Measurements from ENCODE around the gene C9orf85. TPM values are rescaled to one million over a fixed set of nuclear protein-coding genes. Genes with fewer than 3 reads are reported as not detected.

The C9orf85 gene, protein sequence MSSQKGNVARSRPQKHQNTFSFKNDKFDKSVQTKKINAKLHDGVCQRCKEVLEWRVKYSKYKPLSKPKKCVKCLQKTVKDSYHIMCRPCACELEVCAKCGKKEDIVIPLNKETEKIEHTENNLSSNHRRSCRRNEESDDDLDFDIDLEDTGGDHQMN
- total RNA-seq, result 13.2 and 14.1 TPM in 2 replicates

DNA sequence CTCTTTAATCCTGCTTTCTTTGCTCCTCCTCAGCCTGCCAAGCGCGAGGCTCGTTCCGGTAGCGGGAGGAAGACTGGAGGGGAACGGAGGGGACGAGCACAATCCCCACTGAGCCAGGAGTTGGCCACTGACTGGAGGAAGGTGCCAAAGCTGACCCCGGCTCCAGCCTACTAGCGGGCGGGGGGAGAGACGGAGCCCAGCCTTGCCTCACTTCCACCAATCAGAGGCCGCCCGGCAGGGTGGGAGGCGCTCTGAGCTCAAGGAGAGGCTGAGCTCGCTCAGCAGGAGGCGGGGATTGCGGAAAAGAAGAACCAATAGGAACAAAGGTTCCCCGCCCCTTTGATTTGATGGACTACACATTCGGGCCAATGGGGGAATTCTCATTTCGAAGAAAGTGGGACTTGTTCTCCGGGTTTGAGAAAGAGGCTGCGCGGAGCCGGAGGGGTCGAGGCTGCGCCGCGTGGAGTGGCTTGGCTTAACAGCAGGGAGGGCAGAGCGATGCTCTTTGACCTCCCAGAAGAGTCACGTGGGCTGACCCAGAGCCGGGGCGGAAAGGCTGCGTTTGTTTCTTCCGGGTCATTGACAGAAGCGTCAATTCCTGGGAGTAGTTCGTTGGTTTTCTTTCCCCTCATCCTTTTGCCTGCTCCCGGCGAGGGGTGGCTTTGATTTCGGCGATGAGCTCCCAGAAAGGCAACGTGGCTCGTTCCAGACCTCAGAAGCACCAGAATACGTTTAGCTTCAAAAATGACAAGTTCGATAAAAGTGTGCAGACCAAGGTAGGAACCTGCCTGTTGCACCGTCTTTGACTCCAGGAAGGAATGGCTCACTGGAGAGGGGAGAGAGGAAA is at the start of gene C9orf85, which contains the start of gene ABHD17B:
Gene C9orf85, plus strand, starts transcription at position 579 of the 847 bp plus-strand sequence. Its CDS starts 96 bp downstream, at position 675.
Gene ABHD17B, minus strand, starts transcription at position 133 of the 847 bp plus-strand sequence. CDS start 36,113 bp downstream, outside the sequence.

Other genes with a start within 250 kb of the C9orf85 start
- 60.1 and 76.2 TPM in 2 replicates for gene CEMIP2, start 143.1 kb upstream of the C9orf85 start, total RNA-seq
- gene ABHD17B, start 446 bp upstream of the C9orf85 start, total RNA-seq, result 15.6 and 16.0 TPM in 2 replicates
- gene C9orf57, start 149.0 kb downstream of the C9orf85 start, total RNA-seq, result not detected in 2 replicates
- under 0.01 TPM in 1 of 2 replicates, not detected in the other for gene GDA, start 237.8 kb downstream of the C9orf85 start, total RNA-seq

Data from aortic smooth muscle cell (primary cell).